WTC11 (cell line): Measurements from ENCODE around the gene CFAP161. TPM values are rescaled to one million over a fixed set of nuclear protein-coding genes. Genes with fewer than 3 reads are reported as not detected.

Experiments
- ATAC-seq: fragments of 200-7000 bp; cut with Tn5 transposase; 2 replicates; pipeline ENCODE4 v1.10.0; 2021; ENCODE audit warnings: mild to moderate bottlenecking, moderate library complexity
- CTCF ChIA-PET: fragments of 300-600 bp; sonication (Branson Sonifier 250); formaldehyde crosslinking; loops from one replicate; lab custom pipeline; 2021; ENCODE audit warnings: antibody characterized with exemption; lab: Charles Lee
- POLR2A ChIA-PET: fragments of 350-600 bp; sonication (Branson Sonifier 250); formaldehyde crosslinking; loops from one replicate; lab custom pipeline; 2021; ENCODE audit warnings: antibody characterized with exemption; lab: Charles Lee
- DNase-seq: peaks from one replicate; pipeline ENCODE4 v3.0.0; 2021; ENCODE audit warnings: low spot score
- H3K27ac Mint-ChIP-seq: 2 replicates; pipeline ENCODE4 v1.8.0; 2021; ENCODE audit warnings: mixed read lengths
- H3K27me3 Mint-ChIP-seq: 2 replicates; pipeline ENCODE4 v1.8.0; 2021; ENCODE audit warnings: low read depth, mild to moderate bottlenecking, moderate library complexity, mixed read lengths
- H3K36me3 Mint-ChIP-seq: 2 replicates; pipeline ENCODE4 v1.8.0; 2021; ENCODE audit warnings: mixed read lengths
- H3K4me1 Mint-ChIP-seq: 2 replicates; pipeline ENCODE4 v1.8.0; 2022; ENCODE audit warnings: mixed read lengths
- H3K4me3 Mint-ChIP-seq: 2 replicates; pipeline ENCODE4 v1.8.0; 2021; ENCODE audit warnings: mild to moderate bottlenecking, moderate library complexity, mixed read lengths
- H3K9me3 Mint-ChIP-seq: 2 replicates; pipeline ENCODE4 v1.8.0; 2021; ENCODE audit warnings: mixed read lengths
- FOXJ3 ChIP-seq: sonication (generic); formaldehyde crosslinking; IDR thresholded peaks from 2 replicates; pipeline ENCODE4 v1.9.0; 2021; ENCODE audit warnings: missing genetic modification reagents, mild to moderate bottlenecking, borderline replicate concordance
- FOXK1 ChIP-seq: sonication (generic); formaldehyde crosslinking; IDR thresholded peaks from 2 replicates; pipeline ENCODE4 v1.8.0; 2022; ENCODE audit warnings: mild to moderate bottlenecking, moderate library complexity, missing genetic modification reagents
- FOXP1 ChIP-seq: sonication (generic); formaldehyde crosslinking; IDR thresholded peaks from 2 replicates; pipeline ENCODE4 v1.8.0; 2022; ENCODE audit warnings: missing genetic modification reagents, mild to moderate bottlenecking, moderate library complexity, borderline replicate concordance
- HMGA2 ChIP-seq: fragments of 250-450 bp; sonication (Bioruptor Pico); IDR thresholded peaks from 2 replicates; pipeline ENCODE4 v1.4.0; 2021; ENCODE audit warnings: mild to moderate bottlenecking, moderate library complexity
- IRF1 ChIP-seq: sonication (generic); formaldehyde crosslinking; IDR thresholded peaks from 2 replicates; pipeline ENCODE4 v1.8.0; 2023; ENCODE audit warnings: missing genetic modification reagents
- IRF2 ChIP-seq: sonication (generic); formaldehyde crosslinking; IDR thresholded peaks from 2 replicates; pipeline ENCODE4 v1.8.0; 2022; ENCODE audit warnings: low read depth, missing genetic modification reagents, borderline replicate concordance
- MAX ChIP-seq: sonication (generic); formaldehyde crosslinking; IDR thresholded peaks from 2 replicates; pipeline ENCODE4 v1.8.0; 2022; ENCODE audit warnings: mild to moderate bottlenecking, missing genetic modification reagents
- NR2C2 ChIP-seq: sonication (generic); formaldehyde crosslinking; IDR thresholded peaks from 2 replicates; pipeline ENCODE4 v1.8.0; 2022; ENCODE audit warnings: mild to moderate bottlenecking, missing genetic modification reagents
- PRDM15 ChIP-seq: sonication (generic); formaldehyde crosslinking; IDR thresholded peaks from 2 replicates; pipeline ENCODE4 v1.8.0; 2022; ENCODE audit warnings: missing genetic modification reagents
- RORB ChIP-seq: fragments of 250-450 bp; sonication (Bioruptor Pico); IDR thresholded peaks from 2 replicates; pipeline ENCODE4 v1.9.0; 2021; ENCODE audit warnings: mild to moderate bottlenecking
- SP1 ChIP-seq: sonication (generic); formaldehyde crosslinking; conservative IDR thresholded peaks from 2 replicates; pipeline ENCODE4 v1.8.1; 2022; ENCODE audit warnings: missing genetic modification reagents
- TCF7 ChIP-seq: sonication (generic); formaldehyde crosslinking; IDR thresholded peaks from 2 replicates; pipeline ENCODE4 v1.8.0; 2022; ENCODE audit warnings: mild to moderate bottlenecking, low read depth, missing genetic modification reagents, moderate library complexity
- TEAD1 ChIP-seq: sonication (generic); formaldehyde crosslinking; IDR thresholded peaks from 2 replicates; pipeline ENCODE4 v1.8.0; 2022; ENCODE audit warnings: mild to moderate bottlenecking, missing genetic modification reagents
- TP53 ChIP-seq: sonication (generic); formaldehyde crosslinking; IDR thresholded peaks from 2 replicates; pipeline ENCODE4 v1.8.1; 2023; ENCODE audit warnings: mild to moderate bottlenecking, missing genetic modification reagents
- USF1 ChIP-seq: sonication (generic); formaldehyde crosslinking; IDR thresholded peaks from 2 replicates; pipeline ENCODE4 v1.8.0; 2022; ENCODE audit warnings: mild to moderate bottlenecking, missing genetic modification reagents
- ZNF263 ChIP-seq: sonication (generic); formaldehyde crosslinking; IDR thresholded peaks from 2 replicates; pipeline ENCODE4 v1.8.1; 2022; ENCODE audit warnings: low read depth, mild to moderate bottlenecking, moderate library complexity, missing genetic modification reagents
- ZNF416 ChIP-seq: fragments of 250-450 bp; sonication (Bioruptor Pico); IDR thresholded peaks from 2 replicates; pipeline ENCODE4 v1.9.0; 2021; ENCODE audit warnings: mild to moderate bottlenecking, inconsistent platforms
- ZNF423 ChIP-seq: fragments of 250-450 bp; sonication (Bioruptor Pico); IDR thresholded peaks from 2 replicates; pipeline ENCODE4 v2.1.2; 2022; ENCODE audit warnings: mild to moderate bottlenecking, moderate library complexity
- ZNF512 ChIP-seq: sonication (generic); formaldehyde crosslinking; IDR thresholded peaks from 2 replicates; pipeline ENCODE4 v1.8.1; 2022; ENCODE audit warnings: missing genetic modification reagents, borderline replicate concordance
- ZSCAN18 ChIP-seq: fragments of 250-450 bp; sonication (Bioruptor Pico); IDR thresholded peaks from 2 replicates; pipeline ENCODE4 v2.1.2; 2022; ENCODE audit warnings: mild to moderate bottlenecking, moderate library complexity
- total RNA-seq: library from RNA; stranded (reverse); gene quantifications from 3 replicates; pipeline ENCODE4 v1.2.3, GENCODE V29; 2021

Gene CFAP161
- total RNA-seq, 1 experiment from 2014 or later = not detected

- TF ChIP-seq ZNF512 (CRISPR knock-in tag) = no peak
- TF ChIP-seq, all 79 proteins: peak for 0
These were observed 26.5 kb downstream of the CFAP161 start (continued) for GRCh38 chr15:81160312-81161159.

- ATAC-seq (no peak), DNase-seq (no peak)
- Mint-ChIP-seq H3K9me3 (peaks cover 5% of the 10 kb centered on the region), H3K4me3 (no peak overlapping the region), H3K27me3 (peaks cover 4% of the 10 kb centered on the region; the same call in 1 of the 2 replicates), H3K27ac (no peak overlapping the region), H3K36me3 (no peaks in the 10 kb centered on the region), H3K4me1 (no peaks in the 10 kb centered on the region)
- no peak for TF ChIP-seq IRF1 (CRISPR knock-in tag)
- ChIA-PET CTCF (interaction anchor here (9.7 kb wide), 1 partner anchor 106 kb away, joined by 170 read pairs; no protein-coding TSS in a partner anchor), POLR2A (no interaction called here)
These were observed 27.1 kb downstream of the CFAP161 start for GRCh38 chr15:81161160-81161673.

GRCh38 chr15:81161851-81162250, 27.8 kb downstream of the CFAP161 start:
- peaks cover 5% of the 10 kb centered on the region for H3K9me3 Mint-ChIP-seq
- ATAC-seq (no peak), DNase-seq (no peak)
- TF ChIP-seq IRF2 (CRISPR knock-in tag) = no peak
- TF ChIP-seq FOXK1 (CRISPR knock-in tag) = no peak
- TF ChIP-seq TCF7 (CRISPR knock-in tag) = no peak
- TF ChIP-seq PRDM15 (CRISPR knock-in tag) = no peak
- TF ChIP-seq ZNF423 (CRISPR knock-in tag) = no peak
- no peak for TF ChIP-seq ZSCAN18
- TF ChIP-seq ZNF263 (CRISPR knock-in tag) = no peak
- no peak for TF ChIP-seq FOXP1 (CRISPR knock-in tag)
- TF ChIP-seq MAX = no peak
- TF ChIP-seq ZNF416 (CRISPR knock-in tag) = no peak
- TF ChIP-seq HMGA2 (CRISPR knock-in tag) = no peak
- TF ChIP-seq TEAD1 (CRISPR knock-in tag) = no peak
- TF ChIP-seq SP1 (CRISPR knock-in tag) = no peak
- no peak for TF ChIP-seq TP53 (CRISPR knock-in tag)
- TF ChIP-seq FOXJ3 (CRISPR knock-in tag) = no peak
- no peak for TF ChIP-seq USF1 (CRISPR knock-in tag)
- no peak for TF ChIP-seq RORB (CRISPR knock-in tag)
- no peak for TF ChIP-seq NR2C2 (CRISPR knock-in tag)
- ChIA-PET CTCF (interaction anchor here (3.6 kb wide), 1 partner anchor 104 kb away, joined by 30 read pairs; no protein-coding TSS in a partner anchor), POLR2A (no interaction called here)
- peaks cover 4% of the 10 kb centered on the region; the same call in 1 of the 2 replicates for H3K27me3 Mint-ChIP-seq
- no peaks in the 10 kb centered on the region for H3K4me1 Mint-ChIP-seq
- no peaks in the 10 kb centered on the region for H3K36me3 Mint-ChIP-seq
- H3K27ac Mint-ChIP-seq = no peak overlapping the region
- H3K4me3 Mint-ChIP-seq = no peak overlapping the region
